Measurements from ENCODE around the gene BCL2A1.

DNA sequence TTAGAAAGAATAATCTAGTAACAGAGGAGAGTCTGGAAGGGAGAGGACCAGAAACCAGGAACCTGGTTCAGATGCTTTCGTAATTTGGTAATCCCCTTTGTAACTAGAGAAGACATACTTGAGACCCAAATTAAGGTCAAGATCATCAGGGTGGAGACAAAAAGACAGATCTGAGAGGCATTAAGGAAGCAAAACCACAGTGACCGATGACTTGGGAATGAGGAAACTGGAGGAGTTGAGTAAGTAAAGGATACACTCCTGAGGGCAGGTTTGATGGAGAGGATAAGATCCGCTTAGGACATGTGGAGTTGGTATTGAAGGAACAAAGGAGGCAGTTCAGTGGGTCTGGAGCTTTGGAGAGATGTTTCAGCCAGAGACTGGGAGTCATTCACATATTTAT, 23.6 kb upstream of the BCL2A1 start:
- TF ChIP-seq, protein P1, sequence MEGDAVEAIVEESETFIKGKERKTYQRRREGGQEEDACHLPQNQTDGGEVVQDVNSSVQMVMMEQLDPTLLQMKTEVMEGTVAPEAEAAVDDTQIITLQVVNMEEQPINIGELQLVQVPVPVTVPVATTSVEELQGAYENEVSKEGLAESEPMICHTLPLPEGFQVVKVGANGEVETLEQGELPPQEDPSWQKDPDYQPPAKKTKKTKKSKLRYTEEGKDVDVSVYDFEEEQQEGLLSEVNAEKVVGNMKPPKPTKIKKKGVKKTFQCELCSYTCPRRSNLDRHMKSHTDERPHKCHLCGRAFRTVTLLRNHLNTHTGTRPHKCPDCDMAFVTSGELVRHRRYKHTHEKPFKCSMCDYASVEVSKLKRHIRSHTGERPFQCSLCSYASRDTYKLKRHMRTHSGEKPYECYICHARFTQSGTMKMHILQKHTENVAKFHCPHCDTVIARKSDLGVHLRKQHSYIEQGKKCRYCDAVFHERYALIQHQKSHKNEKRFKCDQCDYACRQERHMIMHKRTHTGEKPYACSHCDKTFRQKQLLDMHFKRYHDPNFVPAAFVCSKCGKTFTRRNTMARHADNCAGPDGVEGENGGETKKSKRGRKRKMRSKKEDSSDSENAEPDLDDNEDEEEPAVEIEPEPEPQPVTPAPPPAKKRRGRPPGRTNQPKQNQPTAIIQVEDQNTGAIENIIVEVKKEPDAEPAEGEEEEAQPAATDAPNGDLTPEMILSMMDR (IDR thresholded peaks at IDR 0.05; ENCODE audit: low read depth, low read length, missing input control) = no peak
- TF ChIP-seq FOXA1 (IDR thresholded peaks at IDR 0.05) (no peak), TAF1 (conservative IDR thresholded peaks at IDR 0.05) (no peak), RAD21 (IDR thresholded peaks at IDR 0.05) (no peak)

All from liver (tissue), 3 donors.